Activated CD4-positive, alpha-beta T cell treated with anti-CD3 and anti-CD28 coated beads for 36 hours (primary cell): ENCODE measurements around the gene SCAMP4. TPM values are rescaled to one million over a fixed set of nuclear protein-coding genes. Genes with fewer than 3 reads are reported as not detected.

Source experiments
- ATAC-seq: fragments of 200-7000 bp; cut with Tn5 transposase; one replicate; pipeline ENCODE4 v1.10.0; 2021; ENCODE audit warnings: mild to moderate bottlenecking, moderate library complexity
- CTCF ChIA-PET: fragments of 350-600 bp; sonication (Branson Sonifier 250); formaldehyde crosslinking; loops from one replicate; lab custom pipeline; 2021; ENCODE audit warnings: antibody characterized with exemption; lab: Charles Lee
- POLR2A ChIA-PET: fragments of 350-600 bp; sonication (Branson Sonifier 250); formaldehyde crosslinking; loops from one replicate; lab custom pipeline; 2021; ENCODE audit warnings: antibody characterized with exemption, inconsistent platforms; lab: Charles Lee
- DNase-seq: peaks from one replicate; pipeline ENCODE4 v3.0.0-alpha.2; 2020
- H3K27ac Mint-ChIP-seq: one replicate; pipeline ENCODE4 v1.8.0; 2021; ENCODE audit warnings: mixed read lengths
- H3K27me3 Mint-ChIP-seq: one replicate; pipeline ENCODE4 v1.8.0; 2021; ENCODE audit warnings: mixed read lengths
- H3K36me3 Mint-ChIP-seq: one replicate; pipeline ENCODE4 v1.8.0; 2021; ENCODE audit warnings: low read depth, mixed read lengths
- H3K4me1 Mint-ChIP-seq: one replicate; pipeline ENCODE4 v1.8.0; 2021; ENCODE audit warnings: mixed read lengths
- H3K4me3 Mint-ChIP-seq: one replicate; pipeline ENCODE4 v1.8.0; 2021; ENCODE audit warnings: mild to moderate bottlenecking, moderate library complexity, mixed read lengths
- H3K9me3 Mint-ChIP-seq: one replicate; pipeline ENCODE4 v1.8.0; 2021; ENCODE audit warnings: low read depth, mixed read lengths
- intact Hi-C, 2 experiments: fragments of 100-400 bp; cut with DNase I in 1 of 2; cut with micrococcal nuclease in 1 of 2; formaldehyde crosslinking; loops; one replicate each; pipeline versions ENCODE4 v1.14.2 to v1.15.1; 2022 to 2024; cut with DNase I, micrococcal nuclease
- total RNA-seq, 2 experiments: library from RNA; stranded (reverse); gene quantifications; one replicate each; pipeline ENCODE4 v1.2.3, GENCODE V29; 2021

The SCAMP4 gene
- total RNA-seq, 2 experiments from 2014 or later: 20.5 to 25.6 TPM

GRCh38 chr19:1938071-1938470 lies 32.9 kb downstream of the SCAMP4 start:
- Mint-ChIP-seq H3K9me3 (peaks cover 3% of the 10 kb centered on the region), H3K27ac (no peak overlapping the region), H3K4me1 (peaks cover 17% of the 10 kb centered on the region), H3K36me3 (peaks cover 5% of the 10 kb centered on the region), H3K4me3 (no peak overlapping the region), H3K27me3 (no peaks in the 10 kb centered on the region)
- no peak for DNase-seq
- CTCF ChIA-PET: no interaction called here
- ATAC-seq: no peak
- intact Hi-C loops: no loop called here
- POLR2A ChIA-PET: interaction anchor here (0.6 kb wide), 1 partner anchor 15 kb away, joined by 4 read pairs; no protein-coding TSS in a partner anchor

- Mint-ChIP-seq H3K36me3 (peaks cover 5% of the 10 kb centered on the region), H3K4me3 (peak within 1 kb of the TSS; percentile 93), H3K27me3 (no peaks in the 10 kb centered on the region), H3K4me1 (peaks cover 30% of the 10 kb centered on the region), H3K27ac (peak within 1 kb of the TSS; percentile 91), H3K9me3 (no peaks in the 10 kb centered on the region)
- ChIA-PET CTCF (no interaction called here), POLR2A (no interaction called here)
- ATAC-seq: peak; percentile 55
- intact Hi-C loops: loop anchor here in 1 of 2 experiments (1.0 to 2.0 kb wide), 7 partner anchors 73 to 843 kb away; partner anchors contain the start of genes ATP8B3, BTBD2, IZUMO4 and MOB3A
- no peak for DNase-seq
These were observed 36.2 kb downstream of the SCAMP4 start, which contains the start of gene CSNK1G2 for GRCh38 chr19:1941146-1942077. Gene CSNK1G2 (plus strand): TSS chr19:1941172. CDS start chr19:1969773, 28,601 bp downstream.

GRCh38 chr19:1942078-1942933 lies 37.1 kb downstream of the SCAMP4 start:
- Mint-ChIP-seq H3K4me3 (peak overlapping the region; percentile 93), H3K36me3 (peaks cover 5% of the 10 kb centered on the region), H3K27me3 (no peaks in the 10 kb centered on the region), H3K27ac (peak overlapping the region; percentile 88), H3K4me1 (peaks cover 30% of the 10 kb centered on the region), H3K9me3 (no peaks in the 10 kb centered on the region)
- peak; percentile 50 for ATAC-seq
- intact Hi-C loops: loop anchor here in 1 of 2 experiments (1.0 to 2.0 kb wide), 3 partner anchors 72 to 842 kb away; partner anchors contain the start of genes BTBD2, IZUMO4, MOB3A and THOP1
- POLR2A ChIA-PET: no interaction called here
- DNase-seq: peak; percentile 85
- CTCF ChIA-PET: no interaction called here

GRCh38 chr19:1942934-1943555 lies 37.8 kb downstream of the SCAMP4 start:
- H3K36me3 Mint-ChIP-seq: peaks cover 5% of the 10 kb centered on the region
- intact Hi-C loops: loop anchor here in 1 of 2 experiments (1.0 to 2.0 kb wide), 3 partner anchors 72 to 842 kb away; partner anchors contain the start of genes BTBD2, IZUMO4, MOB3A and THOP1
- ATAC-seq (no peak), DNase-seq (no peak)
- no peaks in the 10 kb centered on the region for H3K27me3 Mint-ChIP-seq
- H3K4me1 Mint-ChIP-seq: peaks cover 30% of the 10 kb centered on the region
- peak overlapping the region; percentile 88 for H3K27ac Mint-ChIP-seq
- ChIA-PET CTCF (interaction anchor here (1.1 kb wide), 1 partner anchor 19 kb away, joined by 3 read pairs; no protein-coding TSS in a partner anchor), POLR2A (no interaction called here)
- no peaks in the 10 kb centered on the region for H3K9me3 Mint-ChIP-seq
- H3K4me3 Mint-ChIP-seq: peak overlapping the region; percentile 93

- Mint-ChIP-seq H3K4me3 (peak overlapping the region; percentile 93), H3K27me3 (no peaks in the 10 kb centered on the region), H3K36me3 (peaks cover 5% of the 10 kb centered on the region), H3K27ac (peak overlapping the region; percentile 88), H3K9me3 (no peaks in the 10 kb centered on the region), H3K4me1 (peaks cover 34% of the 10 kb centered on the region)
- CTCF ChIA-PET: interaction anchor here (1.1 kb wide), 1 partner anchor 19 kb away, joined by 3 read pairs; no protein-coding TSS in a partner anchor
- no peak for ATAC-seq
- intact Hi-C loops: loop anchor here in 1 of 2 experiments (2.0 kb wide), 2 partner anchors 71 to 841 kb away; partner anchors contain the start of genes BTBD2 and THOP1
- POLR2A ChIA-PET: no interaction called here
- DNase-seq: no peak
These were observed 38.5 kb downstream of the SCAMP4 start for GRCh38 chr19:1943661-1944087.

- no peaks in the 10 kb centered on the region for H3K27me3 Mint-ChIP-seq
- intact Hi-C loops: no loop called here
- H3K9me3 Mint-ChIP-seq: no peaks in the 10 kb centered on the region
- H3K27ac Mint-ChIP-seq: no peak overlapping the region
- no peak for DNase-seq
- H3K36me3 Mint-ChIP-seq: peaks cover 5% of the 10 kb centered on the region
- H3K4me1 Mint-ChIP-seq: peaks cover 37% of the 10 kb centered on the region
- no peak for ATAC-seq
- H3K4me3 Mint-ChIP-seq: no peak overlapping the region
- ChIA-PET CTCF (interaction anchor here (1.1 kb wide), 1 partner anchor 18 kb away, joined by 3 read pairs; no protein-coding TSS in a partner anchor), POLR2A (no interaction called here)
These were observed 39.1 kb downstream of the SCAMP4 start for GRCh38 chr19:1944088-1944915.

GRCh38 chr19:1944916-1945561 lies 39.8 kb downstream of the SCAMP4 start:
- no peak overlapping the region for H3K27ac Mint-ChIP-seq
- ChIA-PET POLR2A (no interaction called here), CTCF (interaction anchor here (1.6 kb wide), 1 partner anchor 18 kb away, joined by 7 read pairs; no protein-coding TSS in a partner anchor)
- DNase-seq: no peak
- H3K36me3 Mint-ChIP-seq: peaks cover 5% of the 10 kb centered on the region
- H3K4me3 Mint-ChIP-seq: no peak overlapping the region
- H3K4me1 Mint-ChIP-seq: peaks cover 31% of the 10 kb centered on the region
- intact Hi-C loops: no loop called here
- ATAC-seq: no peak
- H3K27me3 Mint-ChIP-seq: no peaks in the 10 kb centered on the region
- no peaks in the 10 kb centered on the region for H3K9me3 Mint-ChIP-seq

GRCh38 chr19:1945899-1946298 lies 40.7 kb downstream of the SCAMP4 start:
- Mint-ChIP-seq H3K27me3 (no peaks in the 10 kb centered on the region), H3K27ac (no peak overlapping the region), H3K36me3 (peaks cover 5% of the 10 kb centered on the region), H3K9me3 (no peaks in the 10 kb centered on the region), H3K4me3 (no peak overlapping the region), H3K4me1 (peaks cover 27% of the 10 kb centered on the region)
- DNase-seq: peak; percentile 58
- ChIA-PET CTCF (interaction anchor here (0.6 to 1.6 kb wide), 5 partner anchors 12 to 293 kb away, joined by 3 to 7 read pairs (median 3); no protein-coding TSS in a partner anchor), POLR2A (no interaction called here)
- intact Hi-C loops: no loop called here
- ATAC-seq: no peak

- ChIA-PET CTCF (interaction anchor here (0.6 kb wide), 1 partner anchor 59 kb away, joined by 3 read pairs; no protein-coding TSS in a partner anchor), POLR2A (interaction anchor here (0.6 kb wide), 1 partner anchor 14 kb away, joined by 7 read pairs; no protein-coding TSS in a partner anchor)
- Mint-ChIP-seq H3K9me3 (no peaks in the 10 kb centered on the region), H3K4me3 (no peak overlapping the region), H3K4me1 (peaks cover 26% of the 10 kb centered on the region), H3K36me3 (peaks cover 4% of the 10 kb centered on the region), H3K27ac (no peak overlapping the region), H3K27me3 (no peaks in the 10 kb centered on the region)
- ATAC-seq: no peak
- intact Hi-C loops: no loop called here
- no peak for DNase-seq
These were observed 42.5 kb downstream of the SCAMP4 start for GRCh38 chr19:1947651-1948209.
